Panc1 (cell line): Measurements from ENCODE around the gene DGCR6L. TPM values are rescaled to one million over a fixed set of nuclear protein-coding genes. Genes with fewer than 3 reads are reported as not detected.
"Not testable (repeated sequence)": the region's sequence is repeated elsewhere in the genome, so short reads cannot be mapped to it uniquely, and the experiment has no call there.

Experiments
- ATAC-seq: fragments of 200-7000 bp; cut with Tn5 transposase; 2 replicates; pipeline ENCODE4 v1.9.1; 2020; ENCODE audit warnings: mild to moderate bottlenecking, moderate library complexity
- BruUV-seq: library from RNA; stranded (reverse); fragments of 400-500 nt; replicated peaks from 2 replicates; lab custom pipeline; 2021; lab: Mats Ljungman, UMichigan
- CTCF ChIA-PET: fragments of 300-600 bp; sonication (Branson Sonifier 250); formaldehyde crosslinking; loops from one replicate; lab custom pipeline; 2022; ENCODE audit warnings: antibody characterized with exemption; lab: Charles Lee
- POLR2A ChIA-PET: fragments of 300-600 bp; sonication (Branson Sonifier 250); formaldehyde crosslinking; loops from one replicate; lab custom pipeline; 2022; ENCODE audit warnings: antibody characterized with exemption; lab: Charles Lee
- DNase-seq: peaks from one replicate; pipeline ENCODE4 v3.0.0-alpha.2; 2010; ENCODE audit warnings: low read depth, low spot score
- H3K27ac ChIP-seq: 2 replicates; pipeline ENCODE4 v1.5.1; 2011; ENCODE audit warnings: mild to moderate bottlenecking, low read length, inconsistent platforms
- H3K27me3 ChIP-seq: fragments of 200-500 bp; sonication (Bioruptor generic); 2 replicates; pipeline ENCODE4 v1.6.0; 2014; ENCODE audit warnings: low read length, inconsistent platforms; ENCODE audit not compliant: control insufficient read depth, insufficient read depth
- H3K36me3 ChIP-seq: fragments of 200-500 bp; sonication (Bioruptor generic); 2 replicates; pipeline ENCODE4 v1.5.1; 2014; ENCODE audit warnings: inconsistent platforms, mild to moderate bottlenecking, low read length, moderate library complexity; ENCODE audit not compliant: control insufficient read depth, insufficient read depth
- H3K4me1 ChIP-seq: 2 replicates; pipeline ENCODE4 v1.5.1; 2011; ENCODE audit warnings: inconsistent platforms, mild to moderate bottlenecking, low read length, moderate library complexity; ENCODE audit not compliant: control insufficient read depth, insufficient read depth
- H3K4me3 ChIP-seq, 2 experiments: 2 replicates each; pipeline ENCODE4 v1.5.1; 2011 to 2012; ENCODE audit warnings: low read depth in 2 of 2, low read length in 2 of 2, mild to moderate bottlenecking in 2 of 2, inconsistent platforms in 1 of 2, moderate library complexity in 1 of 2
- H3K9me3 ChIP-seq: fragments of 200-500 bp; sonication (Bioruptor generic); 2 replicates; pipeline ENCODE4 v1.5.1; 2014; ENCODE audit warnings: low read depth, mild to moderate bottlenecking, inconsistent platforms, low read length, moderate library complexity; ENCODE audit not compliant: control insufficient read depth, insufficient read depth
- in situ Hi-C: cut with HindIII; loops from 2 replicates; pipeline ENCODE4 v1.10.0; 2016; ENCODE audit warnings: low sequenced_read_pairs, low pct_unique_long_range_greater_than_20kb
- intact Hi-C: fragments of 100-400 bp; cut with micrococcal nuclease; formaldehyde crosslinking; loops from one replicate; pipeline ENCODE4 v1.10.0; 2022; ENCODE audit not compliant: unreplicated experiment
- total RNA-seq: library from RNA; stranded (reverse); gene quantifications from one replicate; pipeline ENCODE4 v1.2.1, GENCODE V29; 2021; ENCODE audit not compliant: unreplicated experiment

Gene DGCR6L
- total RNA-seq, 1 experiment from 2014 or later = 43.5 TPM

- H3K27me3 ChIP-seq, H3K36me3 ChIP-seq, POLR2A ChIA-PET, H3K27ac ChIP-seq, H3K4me1 ChIP-seq, ATAC-seq, H3K4me3 ChIP-seq, DNase-seq, in situ Hi-C loops, H3K9me3 ChIP-seq, BruUV-seq, CTCF ChIA-PET, intact Hi-C loops: not testable (repeated sequence)
Measured at GRCh38 chr22:20310773-20311172, 9.1 kb downstream of the DGCR6L start.

GRCh38 chr22:20310180-20310579 lies 9.7 kb downstream of the DGCR6L start:
- BruUV-seq, DNase-seq, H3K4me1 ChIP-seq, H3K4me3 ChIP-seq, in situ Hi-C loops, CTCF ChIA-PET, H3K27me3 ChIP-seq, ATAC-seq, H3K9me3 ChIP-seq, POLR2A ChIA-PET, intact Hi-C loops, H3K36me3 ChIP-seq, H3K27ac ChIP-seq: not testable (repeated sequence)

GRCh38 chr22:20308806-20309650 lies 10.8 kb downstream of the DGCR6L start:
- intact Hi-C loops, H3K36me3 ChIP-seq, ATAC-seq, H3K27me3 ChIP-seq, in situ Hi-C loops, CTCF ChIA-PET, H3K4me1 ChIP-seq, DNase-seq, H3K9me3 ChIP-seq, H3K27ac ChIP-seq, H3K4me3 ChIP-seq, POLR2A ChIA-PET, BruUV-seq: not testable (repeated sequence)

- H3K36me3 ChIP-seq, POLR2A ChIA-PET, BruUV-seq, H3K9me3 ChIP-seq, CTCF ChIA-PET, H3K27me3 ChIP-seq, H3K27ac ChIP-seq, ATAC-seq, H3K4me1 ChIP-seq, H3K4me3 ChIP-seq, DNase-seq, intact Hi-C loops, in situ Hi-C loops: not testable (repeated sequence)
Measured at GRCh38 chr22:20307448-20308447, 12.1 kb downstream of the DGCR6L start.

- H3K36me3 ChIP-seq, H3K27ac ChIP-seq, H3K9me3 ChIP-seq, H3K4me3 ChIP-seq, H3K27me3 ChIP-seq, BruUV-seq, ATAC-seq, intact Hi-C loops, DNase-seq, CTCF ChIA-PET, POLR2A ChIA-PET, H3K4me1 ChIP-seq, in situ Hi-C loops: not testable (repeated sequence)
Measured at GRCh38 chr22:20306646-20307447, 13.0 kb downstream of the DGCR6L start.
